ENCODE measurements around the gene PFKFB1.

PFKFB1 gene

GRCh38 chrX:54994099-54994498, at the start of gene PFKFB1:
TSS of gene PFKFB1 (minus strand) at chrX:54994188. CDS start at chrX:54994007, 181 bp downstream.
- Mint-ChIP-seq H3K4me1 (peaks cover 1% of the 10 kb centered on the region), H3K27ac (peak within 1 kb of the TSS in 1 of 2 donors; percentile 72), H3K4me3 (no peak within 1 kb of the TSS), H3K27me3 (no peaks in the 10 kb centered on the region), H3K9me3 (no peaks in the 10 kb centered on the region)
- ATAC-seq, result no peak
- DNase-seq, result no peak

GRCh38 chrX:55041514-55041913, 47.5 kb upstream of the PFKFB1 start:
- Mint-ChIP-seq H3K4me1 (no peaks in the 10 kb centered on the region), H3K4me3 (no peak overlapping the region), H3K9me3 (no peaks in the 10 kb centered on the region), H3K27ac (no peak overlapping the region), H3K27me3 (no peaks in the 10 kb centered on the region)
- no peak for ATAC-seq
- DNase-seq, result no peak

GRCh38 chrX:55039471-55039870, 45.5 kb upstream of the PFKFB1 start:
- ATAC-seq, result no peak
- no peak overlapping the region for H3K27ac Mint-ChIP-seq
- H3K27me3 Mint-ChIP-seq, result no peaks in the 10 kb centered on the region

GRCh38 chrX:55033429-55033828, 39.4 kb upstream of the PFKFB1 start:
- no peak for DNase-seq
- ATAC-seq, result no peak
- H3K9me3 Mint-ChIP-seq, result no peaks in the 10 kb centered on the region
- H3K27me3 Mint-ChIP-seq, result no peaks in the 10 kb centered on the region
- H3K4me3 Mint-ChIP-seq, result no peak overlapping the region
- no peak overlapping the region for H3K27ac Mint-ChIP-seq
- no peaks in the 10 kb centered on the region for H3K4me1 Mint-ChIP-seq

More at GRCh38 chrX:55039471-55039870, 45.5 kb upstream of the PFKFB1 start:
- no peak overlapping the region for H3K4me3 Mint-ChIP-seq
- DNase-seq, result no peak
- H3K4me1 Mint-ChIP-seq, result no peaks in the 10 kb centered on the region
- H3K9me3 Mint-ChIP-seq, result no peaks in the 10 kb centered on the region

GRCh38 chrX:55030271-55031205, 36.5 kb upstream of the PFKFB1 start, which contains the start of gene ALAS2:
TSS of gene ALAS2 (minus strand) at chrX:55030977. CDS start at chrX:55026000, 4,977 bp downstream.
- H3K4me1 Mint-ChIP-seq, result peaks cover 8% of the 10 kb centered on the region
- no peaks in the 10 kb centered on the region for H3K9me3 Mint-ChIP-seq
- H3K4me3 Mint-ChIP-seq, result no peak within 1 kb of the TSS
- ATAC-seq (no peak), DNase-seq (no peak)
- H3K27me3 Mint-ChIP-seq, result no peaks in the 10 kb centered on the region
- peak within 1 kb of the TSS in 1 of 2 donors; percentile 12 for H3K27ac Mint-ChIP-seq

GRCh38 chrX:55029291-55029690, 35.3 kb upstream of the PFKFB1 start:
- no peaks in the 10 kb centered on the region for H3K9me3 Mint-ChIP-seq
- DNase-seq, result no peak
- no peak for ATAC-seq

GRCh38 chrX:55028611-55029010, 34.6 kb upstream of the PFKFB1 start:
- DNase-seq, result no peak
- H3K4me1 Mint-ChIP-seq, result peaks cover 8% of the 10 kb centered on the region
- H3K27me3 Mint-ChIP-seq, result no peaks in the 10 kb centered on the region
- no peak overlapping the region for H3K27ac Mint-ChIP-seq
- no peak for ATAC-seq
- no peaks in the 10 kb centered on the region for H3K9me3 Mint-ChIP-seq
- H3K4me3 Mint-ChIP-seq, result no peak overlapping the region

More at GRCh38 chrX:55029291-55029690, 35.3 kb upstream of the PFKFB1 start:
- H3K27me3 Mint-ChIP-seq, result no peaks in the 10 kb centered on the region
- H3K4me3 Mint-ChIP-seq, result no peak overlapping the region
- no peak overlapping the region for H3K27ac Mint-ChIP-seq
- peaks cover 8% of the 10 kb centered on the region for H3K4me1 Mint-ChIP-seq

- H3K27me3 Mint-ChIP-seq, result no peaks in the 10 kb centered on the region
- DNase-seq (no peak), ATAC-seq (no peak)
- no peak overlapping the region for H3K4me3 Mint-ChIP-seq
- H3K9me3 Mint-ChIP-seq, result no peaks in the 10 kb centered on the region
- no peak overlapping the region for H3K27ac Mint-ChIP-seq
- H3K4me1 Mint-ChIP-seq, result peaks cover 8% of the 10 kb centered on the region
Observed at GRCh38 chrX:55028040-55028439, 34.1 kb upstream of the PFKFB1 start.

GRCh38 chrX:55026840-55027239, 32.9 kb upstream of the PFKFB1 start:
- ATAC-seq, result no peak
- H3K4me1 Mint-ChIP-seq, result peaks cover 8% of the 10 kb centered on the region
- DNase-seq, result no peak
- peak overlapping the region in 1 of 2 donors; percentile 64 for H3K27ac Mint-ChIP-seq
- H3K9me3 Mint-ChIP-seq, result no peaks in the 10 kb centered on the region
- H3K27me3 Mint-ChIP-seq, result no peaks in the 10 kb centered on the region
- H3K4me3 Mint-ChIP-seq, result no peak overlapping the region

GRCh38 chrX:55026143-55026542, 32.2 kb upstream of the PFKFB1 start:
- Mint-ChIP-seq H3K9me3 (no peaks in the 10 kb centered on the region), H3K27ac (no peak overlapping the region), H3K27me3 (no peaks in the 10 kb centered on the region), H3K4me1 (peaks cover 8% of the 10 kb centered on the region), H3K4me3 (no peak overlapping the region)
- DNase-seq (no peak), ATAC-seq (no peak)

GRCh38 chrX:55014897-55015299, 20.9 kb upstream of the PFKFB1 start:
- Mint-ChIP-seq H3K9me3 (no peaks in the 10 kb centered on the region), H3K27me3 (no peaks in the 10 kb centered on the region), H3K4me1 (no peaks in the 10 kb centered on the region), H3K4me3 (no peak overlapping the region), H3K27ac (no peak overlapping the region)
- DNase-seq (no peak), ATAC-seq (no peak)

GRCh38 chrX:55011294-55011693, 17.3 kb upstream of the PFKFB1 start:
- Mint-ChIP-seq H3K27ac (no peak overlapping the region), H3K4me1 (peaks cover 19% of the 10 kb centered on the region), H3K4me3 (no peak overlapping the region), H3K9me3 (no peaks in the 10 kb centered on the region), H3K27me3 (no peaks in the 10 kb centered on the region)
- DNase-seq (no peak), ATAC-seq (no peak)

- Mint-ChIP-seq H3K4me1 (peaks cover 19% of the 10 kb centered on the region), H3K27me3 (no peaks in the 10 kb centered on the region), H3K9me3 (no peaks in the 10 kb centered on the region), H3K27ac (peak overlapping the region in 1 of 2 donors; percentile 61), H3K4me3 (peak overlapping the region in 1 of 2 donors; percentile 19)
- DNase-seq (peak in 1 of 2 donors; percentile 10), ATAC-seq (peak; percentile 75)
Observed at GRCh38 chrX:55008571-55009358, 14.8 kb upstream of the PFKFB1 start.

GRCh38 chrX:55007656-55008055, 13.7 kb upstream of the PFKFB1 start:
- no peaks in the 10 kb centered on the region for H3K9me3 Mint-ChIP-seq
- peaks cover 23% of the 10 kb centered on the region for H3K4me1 Mint-ChIP-seq
- H3K27me3 Mint-ChIP-seq, result no peaks in the 10 kb centered on the region
- H3K4me3 Mint-ChIP-seq, result no peak overlapping the region
- DNase-seq (no peak), ATAC-seq (no peak)
- H3K27ac Mint-ChIP-seq, result peak overlapping the region in 1 of 2 donors; percentile 83

- no peak for DNase-seq
- ATAC-seq, result no peak
Observed at GRCh38 chrX:55006827-55007621, 13.0 kb upstream of the PFKFB1 start.

More at GRCh38 chrX:55006827-55007621, 13.0 kb upstream of the PFKFB1 start:
- H3K27me3 Mint-ChIP-seq, result no peaks in the 10 kb centered on the region
- no peak overlapping the region for H3K4me3 Mint-ChIP-seq
- H3K27ac Mint-ChIP-seq, result peak overlapping the region in 1 of 2 donors; percentile 83
- H3K4me1 Mint-ChIP-seq, result peaks cover 23% of the 10 kb centered on the region
- no peaks in the 10 kb centered on the region for H3K9me3 Mint-ChIP-seq
